GM19193 (cell line): ENCODE results near the gene ATP13A4.

Experiments used
- POLR2A ChIP-seq: IDR thresholded peaks from 4 replicates; pipeline ENCODE4 v1.6.1; 2011; ENCODE audit not compliant: insufficient read depth, insufficient read length; ENCODE audit errors: extremely low read depth

The ATP13A4 gene

DNA sequence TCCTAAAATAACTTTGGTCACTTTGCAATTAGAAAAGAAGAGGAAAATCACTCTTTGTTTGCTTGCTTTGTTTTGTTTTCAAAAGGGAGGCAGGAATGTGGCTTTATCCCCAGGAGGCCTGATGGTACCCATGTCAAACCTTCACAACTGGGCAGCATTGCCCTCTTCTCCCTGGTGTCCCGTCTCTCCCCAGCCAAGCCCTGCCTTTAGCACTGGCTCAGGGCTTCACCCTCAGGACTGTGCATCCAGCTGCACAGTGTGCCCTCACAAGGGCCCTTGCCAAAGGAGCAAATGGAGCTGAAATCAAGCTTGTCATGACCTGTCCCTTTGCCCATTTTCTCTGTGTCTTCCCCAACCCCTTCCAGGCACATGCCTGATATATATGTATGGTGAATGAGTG is 147.0 kb downstream of the ATP13A4 start:
- no peak for TF ChIP-seq POLR2A

DNA sequence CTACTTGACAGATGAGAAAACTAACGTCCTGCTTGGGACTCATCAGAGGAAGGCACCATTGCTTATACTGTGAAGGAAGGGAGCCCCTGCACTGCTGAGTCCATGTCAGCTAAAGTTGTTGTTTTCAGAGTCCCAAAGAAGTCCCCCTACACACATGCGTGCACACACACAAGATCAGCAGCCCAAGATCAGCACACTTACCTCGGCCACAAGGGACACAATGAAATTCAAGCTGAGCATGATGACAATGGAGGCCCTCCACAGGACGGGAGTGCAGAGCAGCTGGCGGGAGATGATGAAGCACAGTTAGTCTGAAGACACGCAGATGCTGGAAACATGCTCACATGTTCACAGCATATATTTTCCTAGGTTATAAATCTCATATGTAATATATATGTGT is 147.6 kb downstream of the ATP13A4 start:
- no peak for TF ChIP-seq POLR2A

DNA sequence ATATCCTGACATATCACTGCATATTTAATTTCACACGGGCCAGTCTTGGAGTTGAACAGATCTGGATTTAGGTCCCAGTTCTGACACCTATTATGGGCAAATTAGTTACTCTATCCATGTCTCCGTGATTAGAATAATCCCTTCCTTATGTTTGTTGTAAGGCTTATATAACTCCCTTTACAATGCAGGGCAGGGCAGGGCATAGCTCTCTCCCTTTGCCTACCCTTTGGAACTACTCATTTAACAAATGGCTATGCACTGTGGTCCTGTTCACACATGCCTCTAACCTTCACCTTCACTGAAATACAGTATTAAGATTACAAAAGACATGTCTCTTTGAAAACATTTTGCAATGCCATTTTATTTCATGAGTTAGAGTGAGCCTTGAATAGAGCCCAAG is 151.4 kb downstream of the ATP13A4 start:
- no peak for TF ChIP-seq POLR2A

- TF ChIP-seq POLR2A, result no peak
Measured at GRCh38 chr3:193400304-193400703, 154.4 kb downstream of the ATP13A4 start.

GRCh38 chr3:193396451-193397244 is 158.0 kb downstream of the ATP13A4 start:
- TF ChIP-seq POLR2A, result no peak

DNA sequence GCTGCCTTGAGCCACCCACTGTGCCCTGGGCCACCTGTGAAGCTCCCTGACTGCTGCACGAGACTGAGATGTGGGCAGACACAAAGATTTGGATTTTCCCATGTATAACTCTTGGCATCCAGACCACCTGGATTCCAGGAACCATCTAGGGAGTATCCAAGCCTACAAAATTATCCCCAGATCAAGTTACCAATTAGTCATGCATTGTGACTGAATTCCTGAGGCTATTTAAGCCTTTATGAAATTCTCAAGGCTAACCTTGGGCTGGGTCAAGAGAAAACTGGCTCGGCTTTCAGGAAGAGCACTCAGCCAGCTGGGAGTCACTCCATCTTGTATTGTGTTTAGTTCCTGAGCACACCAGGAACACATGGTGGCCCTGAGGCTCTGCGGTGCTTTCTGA is 162.8 kb downstream of the ATP13A4 start:
- TF ChIP-seq POLR2A, result no peak

DNA sequence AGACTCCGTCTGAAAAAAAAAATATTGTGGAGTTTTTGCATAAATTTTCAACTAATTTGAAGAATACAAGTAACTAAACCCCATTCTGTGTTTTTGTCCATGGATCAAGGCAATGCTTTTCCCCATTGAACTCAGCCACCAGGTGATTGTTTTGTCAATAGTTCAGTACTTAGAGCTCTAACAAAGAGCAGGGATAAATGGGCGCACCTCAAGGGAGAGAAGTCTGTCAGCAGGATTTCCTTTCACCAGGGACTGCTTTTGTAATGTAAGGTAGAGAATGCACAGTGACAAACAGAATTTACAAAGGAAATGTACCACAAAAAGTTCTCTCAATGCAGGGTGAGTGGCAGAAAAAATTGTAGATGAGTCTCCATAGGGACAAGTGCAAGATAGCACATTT is 165.4 kb downstream of the ATP13A4 start:
- no peak for TF ChIP-seq POLR2A

DNA sequence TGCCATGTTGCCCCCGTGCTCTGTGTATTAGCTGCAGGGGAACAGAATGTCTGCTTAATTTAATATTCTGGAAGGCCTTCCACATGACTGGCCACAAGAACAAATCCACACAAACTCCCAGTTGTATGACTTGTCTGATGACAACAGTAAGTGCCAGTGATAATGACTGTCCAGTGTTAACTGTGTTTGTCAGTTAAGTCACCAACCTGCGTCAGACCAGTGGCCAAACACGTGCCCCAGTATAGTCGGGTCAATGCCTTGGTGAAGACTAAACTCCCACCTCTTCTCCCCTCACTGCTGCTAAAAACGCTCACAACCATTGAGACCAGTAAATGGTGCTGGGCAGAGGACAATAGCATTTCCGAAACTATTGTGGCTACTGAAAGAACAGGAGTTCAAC is 166.3 kb downstream of the ATP13A4 start:
- TF ChIP-seq POLR2A, result no peak

DNA sequence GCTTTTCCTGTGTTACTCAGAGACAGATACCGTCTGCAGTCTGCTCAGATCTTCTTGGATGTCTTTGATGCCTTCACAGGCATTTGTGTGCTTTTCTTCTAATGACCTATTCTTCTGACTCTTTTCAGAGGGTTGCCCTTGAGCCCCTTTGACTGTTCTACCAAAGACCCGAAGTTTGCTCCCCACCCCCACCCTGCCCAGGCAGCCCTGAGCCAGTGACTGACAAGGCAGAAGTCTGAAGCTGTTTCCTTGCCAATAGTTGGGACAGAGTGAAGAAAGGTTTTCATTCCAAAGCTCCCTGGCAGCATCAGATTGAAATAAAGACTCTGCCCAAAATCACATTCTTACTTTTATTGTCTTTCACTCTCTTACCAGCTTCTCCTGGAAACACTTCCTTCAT is 167.1 kb downstream of the ATP13A4 start:
- no peak for TF ChIP-seq POLR2A

DNA sequence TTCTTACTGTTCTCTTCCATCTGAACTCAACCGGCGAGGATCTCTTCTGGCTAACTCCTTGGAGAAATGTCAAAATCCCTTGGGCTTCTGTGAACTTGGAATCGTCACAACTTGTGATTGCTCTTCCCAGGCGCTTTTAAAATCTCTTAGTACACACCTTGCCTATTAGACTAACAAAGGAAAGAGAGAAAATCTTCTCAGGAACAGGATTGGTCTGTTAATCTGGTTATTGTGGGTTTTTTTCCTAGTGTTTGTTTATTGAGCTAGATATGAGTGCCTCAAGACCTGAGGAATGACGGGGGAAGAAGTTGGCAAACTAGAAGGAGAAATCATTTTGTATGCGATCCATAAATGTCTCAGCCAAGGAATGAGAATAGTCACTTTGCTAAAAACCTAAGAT is 176.0 kb downstream of the ATP13A4 start, which contains the start of gene ATP13A5:
TSS of gene ATP13A5 (minus strand) at position 48 of the 400 bp plus-strand sequence. CDS start at position 20, 28 bp downstream.
- no peak for TF ChIP-seq POLR2A

GRCh38 chr3:193377591-193377990 is 177.1 kb downstream of the ATP13A4 start:
- TF ChIP-seq POLR2A, result no peak

- TF ChIP-seq POLR2A, result no peak
Measured at GRCh38 chr3:193375614-193376013, 179.1 kb downstream of the ATP13A4 start.

DNA sequence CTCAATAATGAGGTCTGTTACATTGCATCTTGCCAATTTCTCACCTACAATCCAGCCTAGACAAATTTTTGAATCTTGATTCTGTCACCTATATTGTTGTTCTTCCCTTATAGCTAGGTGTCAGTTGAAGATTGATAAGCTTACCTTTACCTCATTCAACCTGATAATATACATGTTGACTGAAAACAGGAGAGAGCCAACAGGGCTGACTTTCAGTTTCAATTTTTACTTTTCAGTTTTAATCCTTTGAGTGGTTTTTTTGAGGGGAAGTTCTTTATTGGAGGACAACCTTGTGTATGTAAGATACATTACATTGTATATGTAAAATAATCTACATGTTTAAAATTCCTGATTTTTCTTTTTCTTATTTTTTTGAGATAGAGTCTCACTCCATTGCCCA is 181.9 kb downstream of the ATP13A4 start:
- TF ChIP-seq POLR2A, result no peak

GRCh38 chr3:193367868-193368267 is 186.8 kb downstream of the ATP13A4 start:
- no peak for TF ChIP-seq POLR2A

DNA sequence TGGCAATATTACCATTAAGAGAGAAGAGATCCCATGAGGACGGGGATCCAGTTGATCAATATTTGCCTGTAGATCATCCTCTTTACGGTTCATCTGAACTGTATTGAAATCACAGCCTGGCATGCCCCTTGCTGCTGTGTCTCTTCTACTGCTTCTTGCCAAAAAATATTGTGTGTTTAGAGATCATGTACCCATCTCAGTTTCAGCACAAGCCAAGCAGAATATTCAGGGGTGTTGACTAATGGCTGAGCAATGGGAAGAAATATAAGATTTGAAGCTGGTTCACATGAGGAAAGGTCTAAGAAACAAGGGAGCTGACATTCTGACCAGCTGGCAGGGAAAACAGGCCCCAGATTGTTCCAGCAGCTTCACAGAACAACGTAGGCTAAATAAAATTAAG is 197.4 kb downstream of the ATP13A4 start:
- TF ChIP-seq POLR2A, result no peak

DNA sequence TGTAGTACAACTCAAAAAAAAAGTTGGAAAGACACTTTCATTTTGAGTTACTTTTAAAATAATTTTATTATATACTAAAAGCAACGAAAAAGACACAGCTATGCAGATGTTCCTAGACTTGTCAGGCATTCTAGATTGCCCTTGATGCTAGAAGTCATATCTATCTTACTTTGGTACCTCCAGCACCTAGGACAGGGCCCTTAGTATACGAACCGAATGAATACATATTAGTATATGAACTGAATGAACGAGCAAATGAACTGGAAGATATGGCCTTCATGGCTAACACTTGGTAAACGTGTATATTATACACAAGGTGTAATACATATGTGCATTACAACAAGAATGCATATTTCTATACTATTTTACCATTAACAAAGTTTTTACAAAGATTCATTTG is 200.3 kb downstream of the ATP13A4 start:
- TF ChIP-seq POLR2A, result no peak
